HG03439 (cell line): ENCODE data around the gene SEC24D.

Experiments used
- ATAC-seq: cut with Tn5 transposase; IDR thresholded peaks from one replicate; pipeline ENCODE4 v1.9.1; 2021; ENCODE audit warnings: mild to moderate bottlenecking, moderate library complexity; ENCODE audit not compliant: unreplicated experiment

SEC24D gene

DNA sequence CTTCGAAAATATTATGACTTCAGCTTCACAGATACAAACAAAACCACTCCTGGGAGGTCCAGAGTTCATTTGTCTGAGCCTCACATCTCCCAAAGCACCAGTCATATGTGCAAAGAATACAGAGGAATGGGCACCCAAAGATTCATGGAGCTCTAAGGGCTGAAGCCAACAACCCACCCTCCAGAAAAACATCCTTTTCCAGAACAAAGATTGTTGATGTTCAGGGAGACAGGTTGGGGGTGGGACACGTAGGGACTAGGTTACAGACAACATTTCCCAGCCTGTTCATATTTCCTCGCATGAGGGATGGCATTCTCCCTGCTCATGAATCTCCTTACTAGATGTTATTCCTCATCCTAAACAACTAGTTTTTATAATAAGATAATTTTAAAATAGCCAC, 79.5 kb downstream of the SEC24D start:
- no peak for ATAC-seq

DNA sequence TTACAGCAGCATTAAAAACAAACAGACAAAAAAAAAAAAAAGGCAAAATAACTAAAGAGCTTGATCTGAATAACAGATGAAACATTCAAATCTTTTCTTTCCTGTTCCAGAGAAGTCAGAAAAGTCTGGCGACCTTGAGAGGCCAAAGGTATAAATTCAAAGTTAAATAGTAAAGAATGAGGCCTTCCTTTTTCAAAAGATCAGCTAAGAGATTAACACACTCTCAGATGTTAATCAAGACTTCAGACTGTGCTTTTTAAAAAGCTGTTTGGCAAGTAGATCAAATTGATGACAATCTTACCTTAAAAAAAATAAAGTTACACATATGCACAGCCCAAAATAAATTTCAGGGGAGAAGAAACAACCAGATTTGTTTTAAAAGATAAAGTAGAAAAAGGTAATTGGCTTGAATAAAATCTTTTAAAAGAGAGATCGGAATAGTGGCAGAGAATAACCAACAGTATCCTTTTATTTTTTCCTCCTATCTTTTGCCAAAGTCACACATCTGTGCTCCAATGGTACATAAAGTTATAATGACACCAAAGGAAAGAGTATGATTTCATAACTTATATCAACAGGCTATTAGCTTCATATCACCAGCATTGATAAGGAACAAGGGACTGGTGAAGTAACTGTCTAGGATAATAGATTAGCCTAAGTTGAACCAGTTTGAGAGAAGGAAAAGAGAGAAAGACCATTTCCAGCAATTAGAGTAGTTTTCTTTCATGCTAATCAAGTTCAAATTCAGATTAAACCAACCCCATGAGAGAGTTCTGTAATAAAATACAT, 80.3 kb downstream of the SEC24D start:
- ATAC-seq: no peak

DNA sequence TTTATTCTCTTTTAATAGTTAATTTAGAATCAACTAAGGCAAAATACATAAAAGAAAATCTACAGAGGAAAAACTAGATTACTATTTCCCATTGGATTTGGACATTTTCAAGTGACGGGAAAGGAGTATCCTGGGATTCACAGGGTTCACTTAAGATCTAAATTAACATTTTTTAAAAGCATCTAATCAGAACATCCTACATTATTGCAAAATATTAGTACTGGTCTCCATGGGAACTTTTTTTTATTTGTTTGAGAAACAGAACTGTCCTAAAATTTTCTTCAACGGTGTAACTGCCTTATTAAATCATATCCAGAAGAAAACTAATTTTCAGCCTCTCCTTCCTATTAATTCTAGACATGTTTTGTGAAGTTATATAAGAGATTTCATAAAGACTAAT, 81.0 kb downstream of the SEC24D start:
- no peak for ATAC-seq

DNA sequence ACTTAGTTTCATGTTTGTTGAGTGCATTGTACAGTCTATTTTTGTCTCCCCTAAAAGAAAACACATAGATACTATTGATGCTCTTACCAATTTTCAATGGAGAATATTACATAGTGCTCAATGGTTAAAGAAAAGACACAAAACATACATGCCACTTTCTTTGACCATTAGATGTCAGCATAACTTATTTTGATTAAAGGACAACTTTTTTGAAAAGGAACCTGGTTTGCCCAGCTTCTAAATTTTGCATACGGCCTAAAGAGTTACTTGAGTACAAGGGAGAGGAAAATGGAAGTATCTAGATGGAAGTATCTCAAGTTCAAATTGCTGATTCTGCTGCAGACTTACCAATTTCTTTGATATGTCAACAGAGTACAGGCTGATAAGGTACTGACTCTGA, 82.2 kb downstream of the SEC24D start:
- ATAC-seq: no peak

DNA sequence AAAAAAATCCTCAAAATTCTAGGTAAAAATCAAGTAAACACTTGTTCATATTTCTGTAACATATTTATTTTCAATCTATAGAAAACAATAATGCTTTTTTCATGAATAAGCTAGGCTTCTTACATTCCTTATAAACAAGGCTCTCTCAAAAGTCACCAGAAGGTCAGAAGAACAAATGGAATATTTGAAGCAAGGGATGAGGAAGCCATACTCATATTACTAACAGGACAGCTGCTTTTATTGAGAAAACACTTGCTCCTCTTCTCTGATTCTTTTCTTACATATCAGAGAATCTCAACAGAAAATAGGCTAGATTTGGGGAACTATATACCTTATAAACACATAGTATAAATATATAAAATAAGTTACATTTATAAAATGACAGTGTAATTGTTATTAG, 82.8 kb downstream of the SEC24D start:
- ATAC-seq: no peak

DNA sequence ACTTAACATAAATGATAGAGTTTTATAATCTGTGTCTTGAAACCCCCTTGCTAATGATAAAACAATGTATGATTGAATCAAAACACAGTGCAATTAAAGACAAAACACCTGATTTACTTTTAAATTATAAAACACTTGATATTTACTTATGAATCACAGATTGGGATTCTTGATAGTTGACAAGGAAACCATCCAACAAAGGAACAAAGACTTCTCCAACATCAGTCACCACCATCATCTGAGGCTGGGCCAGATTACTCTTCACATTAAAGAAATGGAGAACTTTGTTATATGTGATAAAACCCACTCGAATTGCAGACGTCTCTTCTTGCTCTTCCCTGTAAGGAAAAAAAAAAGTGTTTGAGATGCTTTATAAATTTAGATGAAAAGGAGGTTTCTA, 83.4 kb downstream of the SEC24D start:
- no peak for ATAC-seq

DNA sequence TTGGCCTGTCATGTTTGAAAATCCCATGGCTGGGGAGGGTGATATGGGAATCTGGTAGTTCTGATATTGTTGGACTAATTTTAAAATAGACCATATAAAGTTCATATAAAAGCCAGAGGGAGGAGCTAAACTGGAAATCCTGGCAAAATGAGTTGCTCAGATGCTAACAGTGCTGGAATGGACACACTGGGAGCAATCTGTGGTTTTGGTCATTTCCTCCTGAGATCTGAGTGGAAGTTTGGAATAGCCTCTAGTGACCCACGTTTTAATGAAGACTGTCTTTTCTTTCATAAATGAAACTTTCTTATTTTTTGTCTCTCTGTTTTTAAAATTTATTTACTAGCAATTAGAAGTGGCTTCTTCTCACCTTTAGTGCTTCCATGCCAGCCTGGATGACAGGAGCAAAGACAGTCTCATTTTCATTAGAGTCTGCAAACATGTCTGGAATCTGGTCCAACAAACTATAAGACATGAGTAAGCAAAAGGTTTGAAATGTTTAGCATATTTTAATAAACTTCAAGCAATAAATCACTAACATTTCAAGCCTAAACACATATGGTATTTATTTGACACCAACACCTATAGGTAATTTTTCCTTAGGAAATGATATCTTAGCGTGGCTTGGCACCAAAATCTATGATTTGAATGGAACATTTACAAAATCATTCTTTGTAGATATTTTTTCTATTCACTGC, 84.2 kb downstream of the SEC24D start:
- ATAC-seq: no peak

DNA sequence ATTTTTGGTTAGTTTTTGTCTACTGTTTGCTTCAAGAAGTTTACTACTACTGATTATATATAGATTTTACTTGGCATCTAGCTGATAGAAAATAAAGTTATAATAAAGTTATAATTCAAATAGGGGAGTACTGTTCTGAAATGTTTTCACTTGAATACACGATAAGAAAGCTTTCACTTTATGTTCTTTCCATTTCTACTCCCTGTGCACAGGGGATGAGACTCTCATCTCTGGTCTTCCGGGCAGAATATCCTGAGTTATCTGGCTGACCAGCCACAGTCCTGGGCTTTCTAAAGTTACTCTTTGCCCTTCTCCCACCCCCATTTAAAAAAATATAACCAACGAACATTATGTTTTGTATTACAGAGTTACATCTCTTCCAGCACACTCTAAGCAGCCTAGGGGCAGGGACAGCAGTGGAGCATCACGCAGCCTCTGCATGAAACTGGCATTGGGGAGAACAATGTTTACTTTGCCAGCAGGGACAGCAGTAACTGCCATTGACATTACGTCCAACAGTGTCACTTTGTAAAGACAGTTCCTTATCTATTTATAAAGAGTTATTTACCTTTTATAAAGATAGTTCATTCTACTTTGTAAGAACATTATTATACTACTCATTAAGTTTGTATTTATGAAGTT, 86.5 kb downstream of the SEC24D start:
- no peak for ATAC-seq

DNA sequence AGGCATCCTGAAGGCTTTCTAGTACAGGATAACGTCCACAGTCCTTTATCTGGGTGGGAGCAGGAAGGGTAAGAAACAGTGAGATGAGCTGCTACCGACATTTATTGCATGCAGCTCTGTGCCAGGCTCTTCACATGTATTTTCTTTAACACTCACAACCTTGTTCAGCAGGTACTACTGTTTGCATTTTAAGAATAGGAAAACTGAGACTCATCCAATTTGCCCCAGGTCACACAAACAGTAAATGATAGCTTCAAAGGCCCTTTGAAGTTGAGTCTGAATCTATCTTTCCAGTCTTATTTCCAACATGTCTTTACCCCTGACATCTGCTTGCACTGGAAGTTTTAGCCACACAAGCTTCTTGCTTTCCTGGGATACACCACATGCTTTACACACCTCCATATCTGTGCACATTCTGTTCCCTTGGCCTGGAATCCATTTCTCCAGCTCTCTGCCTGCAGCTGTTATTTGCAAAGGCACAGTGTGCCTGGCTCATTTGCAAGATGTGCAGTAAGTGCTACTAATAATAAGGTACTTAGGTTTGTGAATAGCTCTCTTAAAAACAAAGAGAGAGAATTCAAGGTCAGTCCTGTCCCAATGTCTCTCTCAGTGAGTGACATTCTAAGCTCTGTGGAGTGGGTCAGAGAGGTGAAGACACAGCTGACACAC, 89.5 kb downstream of the SEC24D start:
- ATAC-seq: no peak

DNA sequence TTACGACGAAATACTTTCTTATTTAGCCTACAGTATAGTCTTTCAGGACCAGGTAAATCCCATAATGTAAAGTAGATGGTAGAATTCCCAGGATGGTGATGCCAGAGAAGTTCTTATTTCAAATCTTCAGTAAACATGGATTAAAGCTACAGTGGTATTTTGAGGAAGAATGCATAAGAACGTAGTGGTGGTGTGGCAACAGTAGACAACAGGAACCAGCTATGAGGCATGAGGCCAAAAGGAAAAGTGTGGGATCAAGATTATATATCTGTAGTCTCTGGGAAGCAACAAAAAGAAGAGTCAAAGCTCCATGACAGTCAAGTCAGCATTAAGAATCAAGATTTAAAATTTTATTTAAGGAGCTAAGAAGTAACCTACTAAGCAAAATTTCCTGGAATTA, 90.6 kb downstream of the SEC24D start:
- no peak for ATAC-seq

DNA sequence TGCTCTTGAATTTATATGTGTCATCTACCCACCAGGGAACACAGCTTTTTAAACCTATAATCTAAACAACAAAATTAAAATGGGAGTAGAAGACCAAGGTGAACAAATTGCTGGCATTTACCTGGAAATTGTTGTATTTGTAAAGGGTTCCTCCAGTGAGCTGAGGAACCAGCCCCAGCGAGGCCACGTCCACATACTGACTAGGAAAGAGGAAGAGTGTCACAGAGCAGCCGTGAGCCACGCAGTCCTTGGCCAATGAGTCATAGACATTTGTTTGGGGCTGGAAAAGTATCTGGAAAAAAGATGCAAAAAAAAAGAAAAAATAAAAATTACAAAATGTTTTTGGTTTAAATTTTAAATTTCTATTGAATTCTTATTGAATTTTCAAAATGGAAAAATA, 92.1 kb downstream of the SEC24D start:
- ATAC-seq: no peak

DNA sequence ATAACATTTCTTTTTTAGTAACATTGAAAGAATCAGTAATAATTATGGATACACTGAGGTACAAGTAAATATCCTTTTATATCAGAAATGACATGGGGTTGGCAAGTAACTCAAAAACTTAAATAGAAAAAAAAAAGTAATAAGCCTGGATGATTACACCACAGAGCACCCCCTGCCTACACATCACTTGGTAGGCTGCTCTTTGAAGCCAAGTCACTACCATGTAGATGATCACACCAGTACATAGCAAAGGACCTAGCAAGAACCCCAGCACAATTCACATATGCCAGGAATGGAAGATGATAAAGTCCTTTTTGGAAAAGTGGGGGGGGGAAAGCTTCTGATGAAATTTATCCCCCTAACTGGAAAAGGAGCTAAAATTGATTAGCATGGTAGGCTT, 93.9 kb downstream of the SEC24D start:
- no peak for ATAC-seq

DNA sequence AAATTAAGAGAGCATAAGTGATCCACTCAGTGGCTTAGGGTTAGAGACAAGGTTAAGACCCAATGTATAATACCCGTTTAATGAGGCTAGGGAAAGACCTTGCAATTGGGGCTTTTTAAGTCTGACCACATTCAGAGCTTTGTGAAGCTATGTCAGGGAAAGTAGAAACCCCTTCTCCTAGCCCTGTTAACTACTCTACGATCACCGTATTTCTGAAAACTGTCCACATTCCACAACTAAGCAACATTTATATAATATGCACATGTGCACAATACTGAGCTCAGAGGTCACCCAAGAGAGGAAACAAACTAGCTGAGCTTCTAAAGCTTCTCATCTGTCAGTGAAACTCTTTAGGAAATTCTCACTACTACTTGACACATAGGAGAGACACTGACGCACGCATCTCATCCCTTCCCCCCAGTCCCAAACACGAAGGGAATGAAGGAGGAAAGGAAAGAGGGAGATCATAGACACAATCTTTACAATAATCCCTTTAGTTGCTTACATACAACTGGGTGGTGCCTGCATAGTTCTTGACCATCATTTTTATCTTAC, 94.5 kb downstream of the SEC24D start:
- ATAC-seq: no peak

DNA sequence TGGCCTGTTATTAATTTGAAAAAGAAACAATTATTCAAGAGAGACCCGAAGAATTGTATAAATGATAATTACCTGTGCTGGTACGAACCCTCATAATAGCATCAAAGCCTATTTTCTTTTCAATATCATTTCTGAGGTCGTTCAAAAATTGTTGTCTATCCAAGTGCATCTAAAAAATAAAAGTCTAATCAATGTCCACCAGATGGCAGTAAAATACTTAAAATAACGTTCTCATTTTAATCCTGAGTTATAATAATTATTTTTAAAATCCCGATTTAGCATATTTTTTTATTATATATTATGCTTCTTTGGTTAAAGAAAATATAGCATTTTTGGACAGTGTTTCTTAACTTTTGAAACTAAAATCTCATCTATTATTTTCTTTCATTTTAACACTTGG, 95.1 kb downstream of the SEC24D start:
- ATAC-seq: no peak

DNA sequence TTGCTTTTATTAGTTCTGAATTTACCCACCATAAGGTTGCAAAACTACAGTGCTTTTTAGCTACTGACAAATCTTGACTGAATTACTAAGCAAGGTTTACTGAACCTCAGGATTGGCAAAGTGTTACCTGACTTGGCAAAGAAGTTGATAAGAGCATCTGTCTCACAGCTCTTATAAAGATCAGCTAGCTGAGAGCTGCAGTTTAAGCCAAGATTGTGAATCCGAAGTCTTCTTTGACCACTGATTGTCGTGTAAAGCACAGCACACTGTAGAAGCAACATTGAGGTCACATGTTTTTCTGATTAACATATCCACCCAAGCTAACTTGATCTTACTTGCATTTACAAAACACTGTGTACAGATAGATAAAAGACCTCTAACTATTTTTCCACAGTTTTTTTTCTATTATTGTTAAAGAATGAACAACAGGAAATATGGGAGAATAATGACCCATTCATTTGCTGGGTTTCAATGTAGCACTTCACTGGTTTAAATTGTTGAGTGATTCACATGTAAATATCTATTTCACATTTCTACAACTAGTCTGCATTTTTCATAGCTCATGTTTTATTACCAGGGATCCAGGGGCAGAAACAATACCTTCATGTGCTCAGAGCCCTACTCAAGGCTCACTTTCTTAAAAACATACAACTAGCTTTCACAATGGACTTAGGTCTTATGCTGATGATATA, 96.8 kb downstream of the SEC24D start:
- no peak for ATAC-seq

DNA sequence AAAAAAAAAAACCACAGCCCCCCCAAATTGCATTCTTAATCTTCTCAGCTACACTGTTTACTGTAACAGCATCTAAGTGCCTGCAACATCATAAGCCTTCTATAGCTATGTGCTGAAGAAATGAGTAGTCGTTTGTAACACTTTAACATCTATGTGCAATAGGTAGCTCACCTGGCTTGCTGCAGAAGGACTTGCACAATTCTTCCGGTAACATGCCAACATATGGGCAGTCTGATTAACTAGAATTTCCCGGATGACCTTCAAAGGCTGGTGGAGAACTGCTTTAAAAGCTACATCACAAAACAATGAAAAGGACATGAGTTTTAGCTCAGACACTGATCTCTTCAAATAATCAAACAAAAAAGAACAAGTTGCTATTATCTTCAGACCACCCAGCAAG, 97.8 kb downstream of the SEC24D start:
- no peak for ATAC-seq

DNA sequence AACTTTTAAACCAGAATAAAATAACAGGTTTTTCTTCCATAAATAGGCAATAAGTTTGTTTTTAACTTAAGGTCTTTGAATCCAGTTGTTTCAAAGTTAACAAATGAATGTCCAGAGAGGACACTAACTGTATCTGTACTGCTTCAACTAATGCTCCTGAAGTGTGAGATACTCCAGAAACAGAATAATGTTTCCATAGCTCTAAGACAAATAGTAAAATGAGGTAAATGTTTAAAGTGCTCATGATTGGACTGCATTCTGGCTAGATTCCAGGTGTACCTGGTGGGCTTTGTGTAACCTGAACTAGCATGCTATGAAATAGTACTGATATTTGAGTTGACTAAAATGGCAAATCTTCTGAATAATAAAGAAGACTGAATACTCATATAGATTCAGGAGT, 99.0 kb downstream of the SEC24D start:
- ATAC-seq: no peak

DNA sequence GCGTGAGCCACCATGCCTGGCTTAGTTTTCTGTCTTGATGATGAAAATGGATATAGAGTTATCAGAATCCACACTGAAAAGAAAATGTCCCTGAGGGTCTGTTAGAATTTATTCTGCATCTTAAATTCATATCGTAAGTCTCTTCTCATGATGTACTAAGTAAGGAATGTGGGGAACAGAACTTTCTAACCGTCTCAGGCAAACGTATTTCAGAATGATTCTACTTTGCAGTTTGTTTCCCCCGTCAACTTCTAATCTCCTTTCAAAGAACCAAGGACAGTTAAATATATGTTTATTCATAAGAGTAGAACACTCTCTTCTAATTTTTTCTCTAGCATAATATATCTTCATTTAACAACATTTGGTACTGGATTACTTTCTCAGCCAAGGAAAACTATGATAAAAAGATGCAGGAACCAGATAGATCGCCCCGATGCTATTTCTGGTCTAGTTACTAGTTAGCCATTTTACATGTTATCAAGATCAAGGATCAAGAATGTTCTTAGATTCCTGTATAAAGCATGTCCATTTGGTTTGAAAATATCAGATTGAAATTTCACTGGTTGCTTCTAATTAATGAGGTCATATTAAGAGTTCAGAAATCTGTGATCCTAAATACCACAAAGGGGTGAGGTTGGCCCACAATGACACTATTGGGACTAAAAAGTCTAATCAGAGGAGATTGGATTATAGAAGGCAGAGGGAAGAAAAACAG, 101.3 kb downstream of the SEC24D start:
- ATAC-seq: no peak

DNA sequence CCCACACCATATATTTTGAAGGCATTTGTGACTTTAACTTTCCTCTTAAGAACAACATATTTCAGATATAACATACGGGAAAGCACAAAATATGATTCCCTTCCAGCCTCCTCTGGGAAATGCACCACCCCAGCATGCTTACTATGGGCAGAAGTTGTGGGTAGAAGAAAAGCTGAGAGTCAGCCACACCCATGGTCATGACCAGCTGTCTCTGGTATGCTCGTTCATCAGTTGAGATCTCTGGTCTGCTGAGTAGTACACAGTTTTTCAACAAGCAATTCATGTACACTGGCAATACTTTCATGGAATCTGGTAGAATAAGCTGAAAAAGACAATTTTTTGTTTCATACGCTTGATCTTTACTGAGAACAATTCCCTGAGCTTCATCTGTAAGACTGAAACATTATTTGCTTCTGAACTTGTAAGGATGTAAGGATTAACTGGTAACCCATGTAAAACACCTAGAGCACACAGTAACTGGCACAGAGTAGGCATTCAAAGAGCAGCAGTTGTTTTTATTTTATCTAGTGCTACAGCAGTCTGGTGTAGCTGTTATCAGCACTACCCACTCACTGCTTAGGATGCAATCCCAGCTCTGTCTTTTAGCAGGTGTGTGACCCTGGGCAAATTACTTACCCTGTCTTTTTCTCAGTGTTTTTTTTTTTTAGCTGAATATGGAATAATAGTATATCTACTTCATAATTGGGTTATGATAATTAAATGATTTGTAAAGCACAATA, 103.2 kb downstream of the SEC24D start:
- ATAC-seq: no peak
